ENCODE data around the gene ZNF468. TPM values are rescaled to one million over a fixed set of nuclear protein-coding genes. Genes with fewer than 3 reads are reported as not detected.
A peak's percentile ranks its signal among the peaks of the same experiment; 100 is the strongest.
"Not testable (repeated sequence)": the region's sequence is repeated elsewhere in the genome, so short reads cannot be mapped to it uniquely, and the experiment has no call there.

The ZNF468 gene
- polyA plus RNA-seq (2012; ENCODE audit: insufficient read depth, insufficient read length), result 4.1 TPM

- peak within 1 kb of the TSS; percentile 74 for H3K4me3 ChIP-seq (ENCODE audit: low read length)
- DNase-seq (ENCODE audit: low read depth, low spot score), result peak; percentile 44
Observed at GRCh38 chr19:52857378-52858191, at the start of gene ZNF468. Gene ZNF468, minus strand, starts transcription at chr19:52857619. Its CDS starts 3,347 bp downstream, at chr19:52854272.

- not testable (repeated sequence) for H3K4me3 ChIP-seq (ENCODE audit: low read length)
Observed at GRCh38 chr19:52904052-52904780, 46.8 kb upstream of the ZNF468 start.

GRCh38 chr19:52901842-52902241, 44.4 kb upstream of the ZNF468 start:
- no peak for DNase-seq (ENCODE audit: low read depth, low spot score)
- no peak overlapping the region for H3K4me3 ChIP-seq (ENCODE audit: low read length)

More at GRCh38 chr19:52904052-52904780, 46.8 kb upstream of the ZNF468 start:
- DNase-seq (ENCODE audit: low read depth, low spot score), result not testable (repeated sequence)

- DNase-seq (ENCODE audit: low read depth, low spot score); H3K4me3 ChIP-seq (ENCODE audit: low read length): not testable (repeated sequence)
Observed at GRCh38 chr19:52898596-52898995, 41.2 kb upstream of the ZNF468 start.

- DNase-seq (ENCODE audit: low read depth, low spot score), result no peak
- H3K4me3 ChIP-seq (ENCODE audit: low read length), result no peak overlapping the region
Observed at GRCh38 chr19:52898101-52898500, 40.7 kb upstream of the ZNF468 start.

- peak; percentile 83 for DNase-seq (ENCODE audit: low read depth, low spot score)
- peak within 1 kb of the TSS; percentile 71 for H3K4me3 ChIP-seq (ENCODE audit: low read length)
Observed at GRCh38 chr19:52897138-52897935, 39.9 kb upstream of the ZNF468 start, which contains the start of gene ZNF320. Gene ZNF320, minus strand, starts transcription at chr19:52897635. Its CDS starts 7,380 bp downstream, at chr19:52890255.

GRCh38 chr19:52896431-52897137, 39.2 kb upstream of the ZNF468 start:
- H3K4me3 ChIP-seq (ENCODE audit: low read length), result peak overlapping the region; percentile 71
- no peak for DNase-seq (ENCODE audit: low read depth, low spot score)

- no peak for DNase-seq (ENCODE audit: low read depth, low spot score)
- no peak overlapping the region for H3K4me3 ChIP-seq (ENCODE audit: low read length)
Observed at GRCh38 chr19:52891336-52891735, 33.9 kb upstream of the ZNF468 start.

- H3K4me3 ChIP-seq (ENCODE audit: low read length), result no peak overlapping the region
- no peak for DNase-seq (ENCODE audit: low read depth, low spot score)
Observed at GRCh38 chr19:52889931-52890330, 32.5 kb upstream of the ZNF468 start.

- no peak for DNase-seq (ENCODE audit: low read depth, low spot score)
- H3K4me3 ChIP-seq (ENCODE audit: low read length), result no peak overlapping the region
Observed at GRCh38 chr19:52889076-52889475, 31.7 kb upstream of the ZNF468 start.

- H3K4me3 ChIP-seq (ENCODE audit: low read length), result no peak overlapping the region
- no peak for DNase-seq (ENCODE audit: low read depth, low spot score)
Observed at GRCh38 chr19:52880895-52881389, 23.5 kb upstream of the ZNF468 start.

GRCh38 chr19:52872996-52873395, 15.6 kb upstream of the ZNF468 start:
- not testable (repeated sequence) for H3K4me3 ChIP-seq (ENCODE audit: low read length); DNase-seq (ENCODE audit: low read depth, low spot score)

- no peak overlapping the region for H3K4me3 ChIP-seq (ENCODE audit: low read length)
- DNase-seq (ENCODE audit: low read depth, low spot score), result no peak
Observed at GRCh38 chr19:52871466-52871865, 14.0 kb upstream of the ZNF468 start.

GRCh38 chr19:52868031-52868430, 10.6 kb upstream of the ZNF468 start:
- H3K4me3 ChIP-seq (ENCODE audit: low read length); DNase-seq (ENCODE audit: low read depth, low spot score): not testable (repeated sequence)

GRCh38 chr19:52856540-52857377, 660 bp downstream of the ZNF468 start:
- not testable (repeated sequence) for DNase-seq (ENCODE audit: low read depth, low spot score)
- peak overlapping the region; percentile 74 for H3K4me3 ChIP-seq (ENCODE audit: low read length)

GRCh38 chr19:52847352-52847751, 10.1 kb downstream of the ZNF468 start:
- not testable (repeated sequence) for DNase-seq (ENCODE audit: low read depth, low spot score); H3K4me3 ChIP-seq (ENCODE audit: low read length)

GRCh38 chr19:52840825-52841465, 16.5 kb downstream of the ZNF468 start:
- not testable (repeated sequence) for H3K4me3 ChIP-seq (ENCODE audit: low read length); DNase-seq (ENCODE audit: low read depth, low spot score)

All from Jurkat, Clone E6-1 (cell line).